ENCODE results near the gene ENDOV.

ENDOV gene

DNA sequence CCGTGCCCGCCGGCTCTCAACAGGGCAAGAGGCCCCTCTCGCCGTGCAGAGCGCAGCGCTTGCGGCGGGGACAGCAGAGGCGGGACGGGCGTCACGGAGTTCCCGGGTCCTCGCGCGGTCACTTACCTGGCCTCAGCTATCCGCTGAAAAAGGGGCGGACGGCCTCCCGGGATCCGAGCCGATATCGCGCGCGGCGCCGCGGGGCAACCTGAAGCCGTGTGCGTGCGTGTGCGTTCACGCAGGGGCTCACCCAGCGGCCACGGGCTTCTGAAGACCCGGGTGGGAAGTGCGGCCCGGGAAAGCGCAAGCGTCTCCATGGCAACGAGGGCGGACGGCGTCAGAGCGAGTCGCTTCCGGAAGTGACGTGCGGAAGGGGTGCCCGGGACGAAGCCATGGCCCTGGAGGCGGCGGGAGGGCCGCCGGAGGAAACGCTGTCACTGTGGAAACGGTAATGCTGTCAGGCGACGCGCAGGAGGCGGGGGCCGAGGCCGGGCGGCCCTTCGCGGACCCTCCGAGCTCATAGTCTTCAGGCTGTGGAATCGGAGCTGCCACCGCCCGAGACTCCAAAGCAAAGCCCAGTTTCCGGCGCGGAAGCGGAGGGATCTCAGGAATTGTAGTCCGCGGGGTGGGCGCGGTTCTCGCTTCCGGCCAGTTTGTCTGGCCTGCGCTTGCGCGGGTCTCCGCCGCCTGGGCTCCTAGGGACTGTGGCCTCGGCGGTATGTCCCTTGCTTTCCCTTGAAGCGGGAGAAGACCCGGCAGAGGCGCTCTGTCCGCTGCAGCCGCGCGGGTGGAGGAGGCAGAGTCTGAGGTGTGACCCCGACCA is at the start of gene ENDOV:
TSS of gene ENDOV (plus strand) at position 365 of the 823 bp plus-strand sequence. CDS start at position 393, 28 bp downstream.
- peak within 1 kb of the TSS; percentile 83 for H3K4me3 ChIP-seq (ENCODE audit: low read depth, low read length)
- TF ChIP-seq, protein P1, sequence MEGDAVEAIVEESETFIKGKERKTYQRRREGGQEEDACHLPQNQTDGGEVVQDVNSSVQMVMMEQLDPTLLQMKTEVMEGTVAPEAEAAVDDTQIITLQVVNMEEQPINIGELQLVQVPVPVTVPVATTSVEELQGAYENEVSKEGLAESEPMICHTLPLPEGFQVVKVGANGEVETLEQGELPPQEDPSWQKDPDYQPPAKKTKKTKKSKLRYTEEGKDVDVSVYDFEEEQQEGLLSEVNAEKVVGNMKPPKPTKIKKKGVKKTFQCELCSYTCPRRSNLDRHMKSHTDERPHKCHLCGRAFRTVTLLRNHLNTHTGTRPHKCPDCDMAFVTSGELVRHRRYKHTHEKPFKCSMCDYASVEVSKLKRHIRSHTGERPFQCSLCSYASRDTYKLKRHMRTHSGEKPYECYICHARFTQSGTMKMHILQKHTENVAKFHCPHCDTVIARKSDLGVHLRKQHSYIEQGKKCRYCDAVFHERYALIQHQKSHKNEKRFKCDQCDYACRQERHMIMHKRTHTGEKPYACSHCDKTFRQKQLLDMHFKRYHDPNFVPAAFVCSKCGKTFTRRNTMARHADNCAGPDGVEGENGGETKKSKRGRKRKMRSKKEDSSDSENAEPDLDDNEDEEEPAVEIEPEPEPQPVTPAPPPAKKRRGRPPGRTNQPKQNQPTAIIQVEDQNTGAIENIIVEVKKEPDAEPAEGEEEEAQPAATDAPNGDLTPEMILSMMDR (IDR thresholded peaks at IDR 0.05; ENCODE audit: borderline replicate concordance, insufficient read depth, low read depth, low read length) = no peak

DNA sequence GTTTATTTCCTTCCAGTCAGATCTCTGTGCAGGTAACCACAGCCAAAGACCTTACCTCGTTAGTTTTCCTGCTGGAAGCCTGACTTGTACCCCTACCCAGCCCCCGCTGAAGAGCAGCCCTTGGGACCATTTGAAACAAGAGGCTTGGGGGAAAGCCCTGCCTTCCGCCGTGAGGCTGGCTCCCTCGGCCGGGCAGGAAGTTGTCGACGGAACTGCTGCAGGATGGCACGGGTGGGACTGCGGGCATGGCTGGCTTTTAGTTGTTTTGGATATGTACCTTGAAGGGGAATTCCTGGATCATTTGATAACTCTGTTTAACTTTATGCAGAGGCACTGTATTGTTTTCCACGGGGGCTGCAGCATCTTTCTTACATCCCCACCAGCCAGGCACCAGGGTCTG is 49.0 kb upstream of the ENDOV start:
- H3K4me3 ChIP-seq (ENCODE audit: low read depth, low read length) = no peak overlapping the region
- TF ChIP-seq, protein P1 (IDR thresholded peaks at IDR 0.05; ENCODE audit: borderline replicate concordance, insufficient read depth, low read depth, low read length) = no peak

DNA sequence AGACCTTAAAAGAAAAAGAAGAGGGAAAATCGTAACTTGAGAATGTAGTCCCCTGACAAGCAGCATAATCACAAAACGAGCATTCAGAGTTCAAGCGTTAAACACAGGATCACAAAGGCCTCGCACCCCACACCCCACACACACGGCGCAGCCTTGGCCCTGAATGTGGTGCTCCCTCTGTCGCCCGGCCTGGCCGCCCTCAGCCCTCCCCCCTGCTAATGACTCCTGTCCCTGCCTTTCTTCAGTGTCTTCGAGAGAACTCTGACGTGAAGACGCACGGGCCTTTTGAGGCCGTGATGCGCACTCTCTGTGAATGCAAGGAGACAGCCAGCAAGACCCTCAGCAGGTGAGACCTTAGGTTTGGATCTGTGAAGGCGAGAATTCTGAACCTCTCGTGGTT is 47.5 kb upstream of the ENDOV start:
- TF ChIP-seq, protein P1 (IDR thresholded peaks at IDR 0.05; ENCODE audit: borderline replicate concordance, insufficient read depth, low read depth, low read length) = no peak
- H3K4me3 ChIP-seq (ENCODE audit: low read depth, low read length) = no peak overlapping the region

DNA sequence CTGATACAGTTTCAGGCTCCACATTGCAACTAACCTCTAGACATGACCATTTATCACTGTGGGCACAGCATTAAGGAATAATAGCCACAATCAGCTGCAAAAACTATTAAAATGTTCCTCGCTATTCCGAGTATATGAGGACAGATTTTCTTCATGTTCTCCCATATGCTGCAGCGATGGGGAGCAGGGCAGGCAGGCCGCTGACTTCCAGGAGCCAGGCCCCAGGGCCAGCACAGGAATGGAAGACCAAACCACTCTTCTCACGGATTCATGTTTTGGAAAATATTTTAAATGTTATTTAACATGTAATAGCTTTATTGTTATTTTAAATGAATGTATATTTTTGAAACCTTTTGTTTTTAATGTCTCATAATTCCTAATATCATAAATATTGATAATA is 43.8 kb upstream of the ENDOV start:
- H3K4me3 ChIP-seq (ENCODE audit: low read depth, low read length) = no peak overlapping the region
- TF ChIP-seq, protein P1 (IDR thresholded peaks at IDR 0.05; ENCODE audit: borderline replicate concordance, insufficient read depth, low read depth, low read length) = no peak

DNA sequence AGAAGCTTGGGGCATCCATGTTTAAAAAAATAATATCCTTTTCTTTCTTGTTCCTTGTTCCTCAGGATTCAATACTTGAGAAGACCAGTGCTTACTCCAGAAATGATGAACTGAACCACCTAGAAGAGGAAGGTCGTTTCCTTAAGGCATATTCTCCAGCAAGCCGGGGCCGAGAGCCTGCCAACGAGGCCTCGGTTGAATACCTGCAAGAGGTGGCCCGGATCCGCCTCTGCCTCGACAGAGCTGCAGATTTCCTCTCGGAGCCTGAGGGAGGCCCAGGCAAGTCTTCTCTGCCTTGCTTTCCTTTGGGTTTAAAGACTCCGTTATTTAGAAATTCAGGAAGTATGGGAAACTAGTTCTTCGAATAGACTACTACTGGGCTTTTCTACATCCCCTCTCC is 42.5 kb upstream of the ENDOV start:
- TF ChIP-seq, protein P1 (IDR thresholded peaks at IDR 0.05; ENCODE audit: borderline replicate concordance, insufficient read depth, low read depth, low read length) = no peak
- no peak overlapping the region for H3K4me3 ChIP-seq (ENCODE audit: low read depth, low read length)

DNA sequence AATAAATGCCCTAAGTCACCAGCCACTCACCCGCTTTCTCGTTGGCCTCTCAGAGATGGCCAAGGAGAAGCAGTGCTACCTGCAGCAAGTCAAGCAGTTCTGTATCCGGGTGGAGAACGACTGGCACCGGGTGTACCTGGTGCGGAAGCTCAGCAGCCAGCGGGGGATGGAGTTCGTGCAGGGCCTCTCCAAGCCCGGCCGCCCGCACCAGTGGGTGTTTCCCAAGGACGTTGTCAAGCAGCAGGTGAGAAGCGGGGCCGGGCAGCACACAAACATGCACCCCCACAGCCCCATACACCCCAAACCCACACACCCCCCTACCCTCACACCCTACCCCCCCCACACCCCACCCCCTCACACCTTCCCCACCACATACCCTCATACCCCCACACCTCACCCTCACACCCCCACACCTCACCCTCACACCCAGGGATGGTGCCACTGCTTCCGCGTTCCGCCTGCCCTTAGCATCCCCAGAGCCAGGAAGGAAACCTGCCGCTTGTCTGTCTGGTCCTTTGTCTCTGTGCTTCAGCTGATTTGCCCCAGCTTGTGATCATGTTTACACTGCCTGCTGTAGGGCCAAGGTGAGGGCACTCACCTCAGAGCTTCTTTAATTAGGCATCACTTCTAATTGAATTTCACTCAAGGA is 41.9 kb upstream of the ENDOV start:
- no peak overlapping the region for H3K4me3 ChIP-seq (ENCODE audit: low read depth, low read length)

More for the DNA sequence above, 41.9 kb upstream of the ENDOV start:
- TF ChIP-seq, protein P1 (IDR thresholded peaks at IDR 0.05; ENCODE audit: borderline replicate concordance, insufficient read depth, low read depth, low read length) = no peak

All from GM12875 (cell line).